Trophoblast cell (in vitro differentiated cells and primary cell): ENCODE measurements around the gene GTPBP4.
A peak's percentile ranks its signal among the peaks of the same experiment; 100 is the strongest.

Source experiments
- DNase-seq, 2 donors: peaks; one replicate each; pipeline ENCODE4 v3.0.0-alpha.2; 2016
- H2AFZ ChIP-seq: 2 replicates; pipeline ENCODE4 v1.6.1; 2013; ENCODE audit warnings: low read length, moderate library complexity, mild to moderate bottlenecking; ENCODE audit not compliant: insufficient read depth, poor library complexity
- H2AK5ac ChIP-seq: 2 replicates; pipeline ENCODE4 v1.6.1; 2013; ENCODE audit warnings: mild to moderate bottlenecking, low read length
- H2BK120ac ChIP-seq: 2 replicates; pipeline ENCODE4 v1.6.1; 2013; ENCODE audit warnings: low read length, mild to moderate bottlenecking, moderate library complexity; ENCODE audit not compliant: insufficient read depth, poor library complexity
- H2BK12ac ChIP-seq: 2 replicates; pipeline ENCODE4 v1.6.1; 2013; ENCODE audit warnings: mild to moderate bottlenecking, low read length, moderate library complexity
- H2BK5ac ChIP-seq: 2 replicates; pipeline ENCODE4 v1.6.1; 2013; ENCODE audit warnings: low read length, low read depth, moderate library complexity, mild to moderate bottlenecking; ENCODE audit not compliant: poor library complexity
- H3K14ac ChIP-seq: 2 replicates; pipeline ENCODE4 v1.6.1; 2013; ENCODE audit warnings: mild to moderate bottlenecking, low read length
- H3K18ac ChIP-seq: 2 replicates; pipeline ENCODE4 v1.6.1; 2013; ENCODE audit warnings: mild to moderate bottlenecking, low read length
- H3K23ac ChIP-seq: 2 replicates; pipeline ENCODE4 v1.6.1; 2013; ENCODE audit warnings: low read length
- H3K27ac ChIP-seq: 2 replicates; pipeline ENCODE4 v1.5.1; 2013; ENCODE audit warnings: low read depth, mild to moderate bottlenecking, inconsistent platforms, low read length, moderate library complexity
- H3K27me3 ChIP-seq: 2 replicates; pipeline ENCODE4 v1.6.1; 2013; ENCODE audit warnings: inconsistent platforms, mild to moderate bottlenecking, low read length, moderate library complexity; ENCODE audit not compliant: insufficient read depth
- H3K36me3 ChIP-seq, 2 experiments: 1 replicate in 1 of 2; 2 replicates in 1 of 2; pipeline ENCODE4 v1.6.1; 2013; ENCODE audit warnings: low read length in 2 of 2, mild to moderate bottlenecking in 2 of 2, moderate library complexity in 1 of 2; ENCODE audit not compliant: insufficient read depth in 2 of 2, control insufficient read depth in 1 of 2
- H3K4ac ChIP-seq: 2 replicates; pipeline ENCODE4 v1.6.1; 2013; ENCODE audit warnings: low read depth, mild to moderate bottlenecking, low read length, moderate library complexity
- H3K4me1 ChIP-seq, 2 experiments: 1 replicate in 1 of 2; 2 replicates in 1 of 2; pipeline ENCODE4 v1.6.1; 2013; ENCODE audit warnings: low read length in 2 of 2, mild to moderate bottlenecking in 2 of 2, moderate library complexity in 1 of 2; ENCODE audit not compliant: insufficient read depth in 2 of 2, control insufficient read depth in 1 of 2
- H3K4me2 ChIP-seq: 2 replicates; pipeline ENCODE4 v1.6.1; 2013; ENCODE audit warnings: inconsistent platforms, mild to moderate bottlenecking, low read length, moderate library complexity
- H3K4me3 ChIP-seq: 2 replicates; pipeline ENCODE4 v1.5.1; 2013; ENCODE audit warnings: mild to moderate bottlenecking, low read depth, low read length, inconsistent platforms
- H3K79me1 ChIP-seq: one replicate; pipeline ENCODE4 v1.6.1; 2013; ENCODE audit warnings: low read length
- H3K79me2 ChIP-seq: 2 replicates; pipeline ENCODE4 v1.6.1; 2013; ENCODE audit warnings: low read length, mild to moderate bottlenecking; ENCODE audit not compliant: control insufficient read depth, insufficient read depth, poor library complexity
- H3K9ac ChIP-seq: 2 replicates; pipeline ENCODE4 v1.6.1; 2013; ENCODE audit warnings: mild to moderate bottlenecking, low read length
- H3K9me3 ChIP-seq: 2 replicates; pipeline ENCODE4 v1.6.1; 2013; ENCODE audit warnings: low read depth, mild to moderate bottlenecking, control low read depth, inconsistent platforms, low read length; ENCODE audit not compliant: insufficient read depth
- H4K12ac ChIP-seq: 2 replicates; pipeline ENCODE4 v1.6.1; 2013; ENCODE audit warnings: low read depth, mild to moderate bottlenecking, low read length, moderate library complexity
- H4K8ac ChIP-seq: 2 replicates; pipeline ENCODE4 v1.6.1; 2013; ENCODE audit warnings: low read depth, mild to moderate bottlenecking, low read length, moderate library complexity
- H4K91ac ChIP-seq: one replicate; pipeline ENCODE4 v1.6.1; 2013; ENCODE audit warnings: low read depth, mild to moderate bottlenecking, low read length, moderate library complexity
- WGBS: extraction: QIAGEN DNeasy Blood & Tissue Kit; methylation state at CpG from one replicate; pipeline ENCODE4 v1.1.7; 2013; ENCODE audit warnings: missing lambda C conversion rate; ENCODE audit not compliant: insufficient read length, insufficient coverage; ENCODE audit errors: extremely low coverage; 5-methylcytosine and 5-hydroxymethylcytosine counted together

Gene GTPBP4

GRCh38 chr10:986881-987619 is 1.2 kb upstream of the GTPBP4 start:
- Histone ChIP-seq H4K91ac (no peak overlapping the region), H2AFZ (no peak overlapping the region), H3K9me3 (no peaks in the 10 kb centered on the region), H4K8ac (peak overlapping the region; percentile 93), H3K4me3 (no peak overlapping the region), H3K27ac (no peak overlapping the region), H3K79me2 (peaks cover 20% of the 10 kb centered on the region), H3K9ac (no peak overlapping the region), H3K4me1 (peaks cover 9 to 16% of the 10 kb centered on the region in 2 experiments), H3K36me3 (peaks cover 4 to 5% of the 10 kb centered on the region in 2 experiments), H3K27me3 (no peaks in the 10 kb centered on the region), H2BK120ac (no peak overlapping the region), H4K12ac (peak overlapping the region; percentile 86), H3K18ac (no peak overlapping the region), H3K23ac (no peak overlapping the region), H3K4ac (no peak overlapping the region), H3K14ac (peak overlapping the region; percentile 24), H2BK5ac (no peak overlapping the region), H3K4me2 (peak overlapping the region; percentile 84), H3K79me1 (peaks cover 10% of the 10 kb centered on the region), H2AK5ac (no peak overlapping the region), H2BK12ac (no peak overlapping the region)
- DNase-seq, result peak; percentile 20 to 71
- 100% methylated on average over 2 of the region's 14 CpGs for WGBS

GRCh38 chr10:987620-987869 is 689 bp upstream of the GTPBP4 start:
- Histone ChIP-seq H3K27me3 (no peaks in the 10 kb centered on the region), H3K4ac (peak overlapping the region; percentile 71), H2AK5ac (peak overlapping the region; percentile 59), H4K8ac (peak overlapping the region; percentile 93), H4K91ac (peak overlapping the region; percentile 88), H2AFZ (peak overlapping the region; percentile 66), H3K9me3 (no peaks in the 10 kb centered on the region), H2BK120ac (peak overlapping the region; percentile 67), H3K79me1 (peaks cover 10% of the 10 kb centered on the region), H3K36me3 (peaks cover 4 to 5% of the 10 kb centered on the region in 2 experiments), H3K4me1 (peaks cover 9 to 16% of the 10 kb centered on the region in 2 experiments), H3K4me3 (peak overlapping the region; percentile 97), H2BK5ac (peak overlapping the region; percentile 52), H3K23ac (no peak overlapping the region), H3K18ac (peak overlapping the region; percentile 70), H3K14ac (peak overlapping the region; percentile 87), H3K4me2 (peak overlapping the region; percentile 84), H2BK12ac (no peak overlapping the region), H3K79me2 (peaks cover 20% of the 10 kb centered on the region), H3K9ac (peak overlapping the region; percentile 89), H4K12ac (peak overlapping the region; percentile 86), H3K27ac (no peak overlapping the region)
- WGBS, result no CpG with 5 or more reads among the region's 7 CpGs
- DNase-seq, result no peak

GRCh38 chr10:988667-989545 is 672 bp downstream of the GTPBP4 start:
- Histone ChIP-seq H2AFZ (peak overlapping the region; percentile 56), H3K79me1 (peaks cover 10% of the 10 kb centered on the region), H3K9me3 (no peaks in the 10 kb centered on the region), H3K9ac (peak overlapping the region; percentile 95), H3K27ac (peak overlapping the region; percentile 22), H4K12ac (peak overlapping the region; percentile 89), H3K36me3 (peaks cover 16% of the 10 kb centered on the region in 2 experiments), H3K4me1 (peaks cover 9 to 16% of the 10 kb centered on the region in 2 experiments), H3K23ac (no peak overlapping the region), H2BK5ac (peak overlapping the region; percentile 78), H3K4ac (peak overlapping the region; percentile 100), H2AK5ac (peak overlapping the region; percentile 94), H3K14ac (peak overlapping the region; percentile 81), H3K27me3 (no peaks in the 10 kb centered on the region), H4K91ac (peak overlapping the region; percentile 78), H2BK12ac (no peak overlapping the region), H3K18ac (peak overlapping the region; percentile 83), H3K4me3 (peak overlapping the region; percentile 97), H3K4me2 (peak overlapping the region; percentile 71), H4K8ac (peak overlapping the region; percentile 96), H2BK120ac (peak overlapping the region; percentile 82), H3K79me2 (peaks cover 20% of the 10 kb centered on the region)
- DNase-seq, result peak in 1 of 2 donors; percentile 70
- no CpG with 5 or more reads among the region's 42 CpGs for WGBS

GRCh38 chr10:990808-991207 is 2.6 kb downstream of the GTPBP4 start:
- no peak for DNase-seq
- peak overlapping the region; percentile 3 for H3K4me3 ChIP-seq
- no peak overlapping the region for H3K23ac ChIP-seq
- H2BK120ac ChIP-seq, result no peak overlapping the region
- H4K91ac ChIP-seq, result no peak overlapping the region
- no peak overlapping the region for H2BK5ac ChIP-seq
- peaks cover 9% of the 10 kb centered on the region in 2 experiments for H3K4me1 ChIP-seq
- no peak overlapping the region for H2AK5ac ChIP-seq
- H3K9ac ChIP-seq, result no peak overlapping the region
- no peak overlapping the region for H4K12ac ChIP-seq
- no peak overlapping the region for H3K4me2 ChIP-seq
- no peaks in the 10 kb centered on the region for H3K9me3 ChIP-seq
- H3K14ac ChIP-seq, result no peak overlapping the region
- H3K27me3 ChIP-seq, result no peaks in the 10 kb centered on the region
- no peak overlapping the region for H2AFZ ChIP-seq
- no peak overlapping the region for H4K8ac ChIP-seq
- no CpG with 5 or more reads among the region's 6 CpGs for WGBS
- no peak overlapping the region for H3K18ac ChIP-seq
- no peak overlapping the region for H2BK12ac ChIP-seq
- H3K4ac ChIP-seq, result peak overlapping the region; percentile 75
- H3K79me2 ChIP-seq, result peaks cover 20% of the 10 kb centered on the region
- H3K27ac ChIP-seq, result no peak overlapping the region
- H3K79me1 ChIP-seq, result peaks cover 10% of the 10 kb centered on the region
- H3K36me3 ChIP-seq, result peaks cover 24 to 29% of the 10 kb centered on the region in 2 experiments
